SK-N-SH treated with all-trans-retinoic acid at 6 μM for 48 hours (cell line): ENCODE measurements around the gene ADAMTS4.

Experiments used
- ATAC-seq: fragments of 200-7000 bp; cut with Tn5 transposase; 3 replicates; pipeline ENCODE4 v1.9.1; 2020; ENCODE audit warnings: mild to moderate bottlenecking, moderate library complexity
- CREB5 ChIP-seq: fragments of 250-450 bp; sonication (Bioruptor Pico); IDR thresholded peaks from 2 replicates; pipeline ENCODE4 v1.5.1; 2020; ENCODE audit warnings: low read depth, mild to moderate bottlenecking, moderate library complexity
- CSDC2 ChIP-seq: fragments of 250-450 bp; sonication (Bioruptor Pico); IDR thresholded peaks from 2 replicates; pipeline ENCODE4 v1.5.0; 2020; ENCODE audit warnings: mild to moderate bottlenecking, moderate library complexity
- CSRNP3 ChIP-seq: fragments of 250-450 bp; sonication (Bioruptor Pico); IDR thresholded peaks from 2 replicates; pipeline ENCODE4 v1.5.1; 2021; ENCODE audit warnings: mild to moderate bottlenecking, moderate library complexity
- ISL1 ChIP-seq: fragments of 250-450 bp; sonication (Bioruptor Pico); IDR thresholded peaks from 2 replicates; pipeline ENCODE4 v2.1.2; 2022; ENCODE audit warnings: mild to moderate bottlenecking, moderate library complexity
- OSR1 ChIP-seq: fragments of 250-450 bp; sonication (Bioruptor Pico); IDR thresholded peaks from 2 replicates; pipeline ENCODE4 v1.8.0; 2022; ENCODE audit warnings: moderate library complexity, mild to moderate bottlenecking, inconsistent platforms
- PATZ1 ChIP-seq: fragments of 250-450 bp; sonication (Bioruptor Pico); IDR thresholded peaks from 2 replicates; pipeline ENCODE4 v1.8.0; 2020; ENCODE audit warnings: mild to moderate bottlenecking, moderate library complexity, borderline replicate concordance
- POU6F1 ChIP-seq: fragments of 250-450 bp; sonication (Bioruptor Pico); IDR thresholded peaks from 2 replicates; pipeline ENCODE4 v1.8.0; 2021; ENCODE audit warnings: low read depth, mild to moderate bottlenecking, moderate library complexity, borderline replicate concordance
- PPARA ChIP-seq: fragments of 250-450 bp; sonication (Bioruptor Pico); IDR thresholded peaks from 2 replicates; pipeline ENCODE4 v1.5.0; 2020; ENCODE audit warnings: mild to moderate bottlenecking, borderline replicate concordance
- RARB ChIP-seq: fragments of 250-450 bp; sonication (Bioruptor Pico); IDR thresholded peaks from 2 replicates; pipeline ENCODE4 v1.8.0; 2021; ENCODE audit warnings: mild to moderate bottlenecking, moderate library complexity
- SNAI2 ChIP-seq: fragments of 250-450 bp; sonication (Bioruptor Pico); IDR thresholded peaks from 2 replicates; pipeline ENCODE4 v1.5.0; 2020; ENCODE audit warnings: mild to moderate bottlenecking, moderate library complexity
- TCF4 ChIP-seq: fragments of 250-450 bp; sonication (Bioruptor Pico); IDR thresholded peaks from 2 replicates; pipeline ENCODE4 v1.8.0; 2021; ENCODE audit warnings: mild to moderate bottlenecking, moderate library complexity, borderline replicate concordance
- TOX ChIP-seq: fragments of 250-450 bp; sonication (Bioruptor Pico); IDR thresholded peaks from 2 replicates; pipeline ENCODE4 v1.8.0; 2021; ENCODE audit warnings: mild to moderate bottlenecking, moderate library complexity, borderline replicate concordance
- ZC3H10 ChIP-seq: fragments of 250-450 bp; sonication (Bioruptor Pico); IDR thresholded peaks from 2 replicates; pipeline ENCODE4 v1.5.1; 2021; ENCODE audit warnings: mild to moderate bottlenecking, moderate library complexity
- ZFP3 ChIP-seq: fragments of 250-450 bp; sonication (Bioruptor Pico); IDR thresholded peaks from 2 replicates; pipeline ENCODE4 v1.5.0; 2020; ENCODE audit warnings: mild to moderate bottlenecking, moderate library complexity
- ZNF565 ChIP-seq: fragments of 450-650 bp; formaldehyde crosslinking; conservative IDR thresholded peaks from 2 replicates; pipeline ENCODE4 v1.5.0; 2020; ENCODE audit warnings: low read depth, mild to moderate bottlenecking, moderate library complexity
- ZNF70 ChIP-seq: fragments of 450-650 bp; formaldehyde crosslinking; IDR thresholded peaks from 2 replicates; pipeline ENCODE4 v1.5.0; 2020; ENCODE audit warnings: mild to moderate bottlenecking, moderate library complexity
- ZNF8 ChIP-seq: fragments of 450-650 bp; formaldehyde crosslinking; IDR thresholded peaks from 2 replicates; pipeline ENCODE4 v1.5.0; 2020; ENCODE audit warnings: mild to moderate bottlenecking, moderate library complexity

The ADAMTS4 gene

GRCh38 chr1:161165742-161166668 is 32.8 kb downstream of the ADAMTS4 start, which contains the start of gene PPOX (continued):
- no peak for TF ChIP-seq CSRNP3 (CRISPR knock-in tag)
- TF ChIP-seq PATZ1 (CRISPR knock-in tag) = no peak

- no peak for ATAC-seq
- no peak for TF ChIP-seq POU6F1 (CRISPR knock-in tag)
- TF ChIP-seq CSDC2 (CRISPR knock-in tag) = no peak
- no peak for TF ChIP-seq PATZ1 (CRISPR knock-in tag)
- no peak for TF ChIP-seq OSR1 (CRISPR knock-in tag)
- no peak for TF ChIP-seq ZNF8 (CRISPR knock-in tag)
- no peak for TF ChIP-seq ZC3H10 (CRISPR knock-in tag)
- TF ChIP-seq TCF4 (CRISPR knock-in tag) = no peak
- no peak for TF ChIP-seq ZNF565 (CRISPR knock-in tag)
- no peak for TF ChIP-seq TOX (CRISPR knock-in tag)
- TF ChIP-seq ZFP3 = no peak
- no peak for TF ChIP-seq CREB5 (CRISPR knock-in tag)
Observed at GRCh38 chr1:161164901-161165610, 33.8 kb downstream of the ADAMTS4 start.

GRCh38 chr1:161163793-161164192 is 35.1 kb downstream of the ADAMTS4 start:
- TF ChIP-seq ISL1 (CRISPR knock-in tag) (no peak), ZNF8 (CRISPR knock-in tag) (no peak), TCF4 (CRISPR knock-in tag) (no peak), CSDC2 (CRISPR knock-in tag) (no peak), PPARA (CRISPR knock-in tag) (no peak)
- no peak for ATAC-seq

GRCh38 chr1:161162806-161163205 is 36.0 kb downstream of the ADAMTS4 start:
- ATAC-seq = no peak
- no peak for TF ChIP-seq ZC3H10 (CRISPR knock-in tag)
- no peak for TF ChIP-seq PPARA (CRISPR knock-in tag)
- TF ChIP-seq PATZ1 (CRISPR knock-in tag) = no peak
- TF ChIP-seq TCF4 (CRISPR knock-in tag) = no peak
- TF ChIP-seq CREB5 (CRISPR knock-in tag) = no peak
- no peak for TF ChIP-seq ZNF70
- no peak for TF ChIP-seq SNAI2
- no peak for TF ChIP-seq ISL1 (CRISPR knock-in tag)
- TF ChIP-seq RARB = no peak
- TF ChIP-seq CSRNP3 (CRISPR knock-in tag) = no peak
- no peak for TF ChIP-seq TOX (CRISPR knock-in tag)
- no peak for TF ChIP-seq ZNF8 (CRISPR knock-in tag)
